ENCODE measurements around the gene SLC44A5. TPM values are rescaled to one million over a fixed set of nuclear protein-coding genes. Genes with fewer than 3 reads are reported as not detected.
"Not testable (repeated sequence)": the region's sequence is repeated elsewhere in the genome, so short reads cannot be mapped to it uniquely, and the experiment has no call there.

The SLC44A5 gene
- total RNA-seq, 4 donors from 2014 or later: 0.25 to 0.37 (median 0.34) TPM

DNA sequence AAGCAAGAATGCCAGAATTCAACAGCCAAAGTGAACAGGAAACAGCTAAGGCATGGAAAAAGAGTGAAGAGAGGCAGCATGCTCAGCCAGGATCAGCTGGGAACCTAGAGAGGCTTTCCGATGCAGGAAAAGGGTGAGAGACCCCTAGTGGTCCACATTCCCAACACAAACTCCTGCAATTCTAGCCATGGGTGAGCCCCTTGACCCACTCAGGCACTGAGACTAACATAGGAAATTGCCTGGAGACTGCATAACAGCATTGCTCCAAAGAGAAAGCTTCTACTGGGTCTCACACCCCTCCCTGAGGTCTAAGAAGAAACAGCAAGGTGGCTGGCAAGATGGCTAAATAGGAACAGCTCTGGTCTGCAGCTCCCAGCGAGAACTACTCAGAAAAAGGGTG is 353.5 kb downstream of the SLC44A5 start:
- ATAC-seq (ENCODE audit: low FRiP score) (no peak), DNase-seq (ENCODE audit: low spot score) (no peak)
- TF ChIP-seq, protein P1, sequence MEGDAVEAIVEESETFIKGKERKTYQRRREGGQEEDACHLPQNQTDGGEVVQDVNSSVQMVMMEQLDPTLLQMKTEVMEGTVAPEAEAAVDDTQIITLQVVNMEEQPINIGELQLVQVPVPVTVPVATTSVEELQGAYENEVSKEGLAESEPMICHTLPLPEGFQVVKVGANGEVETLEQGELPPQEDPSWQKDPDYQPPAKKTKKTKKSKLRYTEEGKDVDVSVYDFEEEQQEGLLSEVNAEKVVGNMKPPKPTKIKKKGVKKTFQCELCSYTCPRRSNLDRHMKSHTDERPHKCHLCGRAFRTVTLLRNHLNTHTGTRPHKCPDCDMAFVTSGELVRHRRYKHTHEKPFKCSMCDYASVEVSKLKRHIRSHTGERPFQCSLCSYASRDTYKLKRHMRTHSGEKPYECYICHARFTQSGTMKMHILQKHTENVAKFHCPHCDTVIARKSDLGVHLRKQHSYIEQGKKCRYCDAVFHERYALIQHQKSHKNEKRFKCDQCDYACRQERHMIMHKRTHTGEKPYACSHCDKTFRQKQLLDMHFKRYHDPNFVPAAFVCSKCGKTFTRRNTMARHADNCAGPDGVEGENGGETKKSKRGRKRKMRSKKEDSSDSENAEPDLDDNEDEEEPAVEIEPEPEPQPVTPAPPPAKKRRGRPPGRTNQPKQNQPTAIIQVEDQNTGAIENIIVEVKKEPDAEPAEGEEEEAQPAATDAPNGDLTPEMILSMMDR (IDR thresholded peaks at IDR 0.05): no peak

DNA sequence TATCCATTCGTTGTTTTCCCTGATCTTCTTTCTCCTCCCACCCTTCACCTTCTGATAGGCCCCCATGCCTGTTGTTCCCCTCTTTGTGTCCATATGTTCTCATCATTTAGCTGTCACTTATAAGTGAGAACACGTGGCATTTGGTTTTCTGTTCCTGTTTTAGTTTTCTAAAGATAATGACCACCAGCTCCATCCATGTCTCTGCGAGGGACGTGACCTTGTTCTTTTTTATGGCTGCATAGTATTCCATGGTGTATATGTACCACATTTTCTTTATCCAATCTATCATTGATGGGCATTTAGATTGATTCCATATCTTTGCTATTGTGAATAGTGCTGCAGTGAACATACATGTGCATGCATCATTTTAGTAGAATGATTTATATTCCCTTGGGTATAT is 360.8 kb downstream of the SLC44A5 start:
- DNase-seq (ENCODE audit: low spot score); ATAC-seq (ENCODE audit: low FRiP score): not testable (repeated sequence)

DNA sequence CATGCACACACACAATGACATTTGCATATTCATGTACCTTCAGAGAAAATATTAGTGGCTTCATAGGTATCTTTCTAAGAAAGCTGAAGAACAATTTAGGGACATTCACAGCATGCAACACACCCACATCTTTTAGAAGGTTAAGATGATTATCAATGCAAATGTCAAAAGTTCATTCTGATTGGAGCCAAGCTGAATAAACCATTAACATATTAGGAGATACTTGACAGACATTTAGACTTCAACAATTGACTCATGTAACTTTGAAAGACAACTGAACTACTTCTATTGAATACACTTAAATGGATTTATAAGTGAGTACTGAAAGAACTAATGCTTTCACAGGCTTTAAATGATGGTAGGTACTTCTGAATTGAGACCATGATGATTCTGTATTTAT is 365.7 kb downstream of the SLC44A5 start:
- ATAC-seq (ENCODE audit: low FRiP score): no peak
- DNase-seq (ENCODE audit: low spot score): no peak
- TF ChIP-seq, protein P1 (IDR thresholded peaks at IDR 0.05): no peak

DNA sequence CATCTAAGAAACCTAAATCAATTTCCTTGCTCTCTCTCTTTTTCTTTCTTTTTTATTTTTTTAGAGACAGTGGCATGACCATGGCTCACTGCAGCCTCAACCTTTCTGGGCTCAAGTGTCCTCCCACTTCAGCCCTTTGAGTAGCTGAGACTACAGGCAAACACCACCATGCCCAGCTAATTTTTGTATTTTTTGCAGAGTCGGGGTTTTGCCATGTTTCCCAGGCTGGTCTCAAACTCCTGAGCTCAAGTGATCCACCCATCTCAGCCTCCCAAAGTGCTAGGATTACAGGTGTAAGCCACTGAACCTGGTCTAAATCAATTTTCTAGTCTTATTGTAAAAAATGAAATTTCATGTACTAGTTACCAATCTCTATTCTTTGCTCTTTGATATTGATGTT is 367.8 kb downstream of the SLC44A5 start:
- DNase-seq (ENCODE audit: low spot score): no peak
- ATAC-seq (ENCODE audit: low FRiP score): no peak
- TF ChIP-seq, protein P1 (IDR thresholded peaks at IDR 0.05): no peak

DNA sequence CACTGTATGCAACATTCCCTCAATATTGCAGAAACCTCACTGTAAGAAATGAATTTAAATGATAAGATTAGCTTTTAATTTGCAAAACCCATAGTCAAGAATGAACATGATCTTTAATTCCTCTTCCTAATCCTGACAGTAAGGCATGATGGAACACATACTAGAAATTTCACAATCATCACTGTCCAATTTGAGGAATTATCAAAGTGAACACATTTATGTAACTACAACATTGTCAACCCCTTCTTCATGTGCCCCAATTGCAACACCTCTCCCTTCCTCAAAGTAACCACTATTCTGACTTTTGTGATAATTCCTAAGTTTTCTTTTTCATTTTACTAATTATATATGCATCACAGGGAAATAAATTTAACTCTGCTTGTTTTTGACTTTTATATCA is 373.6 kb downstream of the SLC44A5 start:
- ATAC-seq (ENCODE audit: low FRiP score): no peak

DNA sequence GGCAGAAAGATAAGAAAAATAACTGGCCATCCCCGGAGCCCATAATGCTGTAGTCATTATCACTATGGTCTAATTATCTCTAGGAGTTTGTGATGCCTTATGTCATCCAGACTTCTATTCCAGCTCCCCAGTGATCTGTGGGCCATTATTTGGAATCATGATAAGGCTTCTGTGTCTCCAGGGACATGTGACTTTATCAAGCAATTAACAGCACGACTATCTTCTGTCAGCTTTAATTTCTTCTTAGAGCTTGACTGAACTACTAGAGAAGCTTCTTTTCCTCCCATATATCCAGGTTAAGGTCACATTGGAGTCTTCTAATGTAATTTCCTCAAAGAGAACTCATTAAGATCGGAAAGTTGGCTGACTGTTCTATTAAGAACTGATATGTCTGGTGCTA is 376.4 kb downstream of the SLC44A5 start:
- DNase-seq (ENCODE audit: low spot score) (no peak), ATAC-seq (ENCODE audit: low FRiP score) (no peak)
- TF ChIP-seq, protein P1 (IDR thresholded peaks at IDR 0.05): no peak

More for the DNA sequence above, 373.6 kb downstream of the SLC44A5 start:
- DNase-seq (ENCODE audit: low spot score): no peak
- TF ChIP-seq, protein P1 (IDR thresholded peaks at IDR 0.05): no peak

DNA sequence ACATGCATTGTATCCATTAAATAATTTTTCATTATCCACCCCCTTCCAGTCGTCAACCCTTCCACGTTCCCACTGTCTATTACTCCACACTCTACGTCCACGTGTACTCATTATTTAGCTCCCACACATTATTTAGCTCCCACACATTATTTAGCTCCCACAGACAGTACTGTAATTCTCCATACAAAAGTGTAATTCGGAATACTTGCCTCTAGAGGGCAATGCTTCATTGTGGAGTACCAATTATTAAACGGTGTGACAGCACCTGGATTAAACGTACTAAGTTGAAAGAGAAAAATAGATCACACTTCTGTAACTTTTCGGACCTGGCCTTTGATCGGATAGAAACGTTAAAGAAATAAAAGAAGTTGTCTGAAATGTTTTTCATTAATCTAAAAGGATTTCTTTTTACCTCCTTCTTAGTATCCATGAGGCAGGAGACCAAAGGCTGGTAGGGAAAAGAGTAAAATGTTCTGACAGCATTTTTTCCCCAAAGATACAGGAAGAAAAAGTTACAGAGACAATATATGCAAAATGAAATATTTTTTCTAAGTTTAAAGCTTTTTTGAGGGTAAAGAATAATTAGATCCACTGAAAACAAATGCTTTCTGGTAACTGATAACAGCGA is 377.5 kb downstream of the SLC44A5 start:
- TF ChIP-seq, protein P1 (IDR thresholded peaks at IDR 0.05): no peak
- ATAC-seq (ENCODE audit: low FRiP score) (no peak), DNase-seq (ENCODE audit: low spot score) (no peak)

All from omental fat pad (tissue), 4 donors.